ES-I3 (cell line): ENCODE measurements around the gene MAPK4.

Source experiments
- H3K36me3 ChIP-seq: 2 replicates; pipeline ENCODE4 v1.6.1; 2013; ENCODE audit warnings: mild to moderate bottlenecking, low read length, control low read depth, moderate library complexity; ENCODE audit not compliant: insufficient read depth
- H3K4me1 ChIP-seq: 2 replicates; pipeline ENCODE4 v1.6.1; 2013; ENCODE audit warnings: mild to moderate bottlenecking, control low read depth, low read length; ENCODE audit not compliant: insufficient read depth
- H3K9ac ChIP-seq: 2 replicates; pipeline ENCODE4 v1.6.1; 2013; ENCODE audit warnings: low read depth, mild to moderate bottlenecking, low read length, moderate library complexity
- H3K9me3 ChIP-seq: 2 replicates; pipeline ENCODE4 v1.6.1; 2013; ENCODE audit warnings: mild to moderate bottlenecking, low read length, moderate library complexity; ENCODE audit not compliant: control insufficient read depth, insufficient read depth

MAPK4 gene

DNA sequence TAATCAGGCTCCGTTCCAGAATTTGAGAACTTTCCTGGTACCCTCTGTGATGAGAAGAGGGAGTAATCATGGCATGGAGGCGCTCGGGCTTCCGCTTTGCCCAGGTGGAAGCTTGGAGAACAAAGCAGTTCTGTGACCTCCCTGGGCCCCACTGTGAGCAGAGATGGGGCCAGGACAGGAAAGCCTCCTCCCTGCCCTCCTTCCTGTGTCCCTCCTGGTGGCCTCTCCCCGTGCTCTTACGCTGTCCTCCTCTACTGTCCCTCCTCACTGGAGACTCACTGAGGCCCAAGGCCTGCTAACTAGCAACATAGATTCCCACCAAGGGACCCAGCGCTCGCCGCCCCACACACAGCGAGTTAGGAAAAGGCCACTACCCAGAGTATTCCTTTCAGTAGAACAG is 119.8 kb downstream of the MAPK4 start:
- no peak overlapping the region for H3K9ac ChIP-seq
- H3K9me3 ChIP-seq, result no peaks in the 10 kb centered on the region
- peaks cover 8% of the 10 kb centered on the region; the same call in 1 of the 2 replicates for H3K4me1 ChIP-seq
- no peaks in the 10 kb centered on the region for H3K36me3 ChIP-seq

DNA sequence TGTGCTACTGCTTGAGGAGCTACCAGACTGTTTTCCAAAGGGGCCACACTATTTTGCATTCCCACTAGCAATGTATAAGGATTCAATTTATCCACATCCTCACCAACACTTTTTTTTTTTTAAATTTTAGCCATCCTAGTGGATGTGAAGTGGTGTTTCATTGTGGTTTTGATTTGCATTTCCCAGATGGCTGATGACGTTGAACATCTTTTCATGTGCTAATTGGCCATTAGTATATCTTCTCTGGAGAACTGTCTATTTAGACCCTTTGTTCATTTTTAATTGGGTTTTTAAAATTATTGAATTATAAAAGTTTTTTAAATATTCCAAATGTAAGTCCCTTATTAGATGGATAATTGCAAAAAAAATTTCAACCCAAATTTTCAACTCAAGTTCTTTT is 121.1 kb downstream of the MAPK4 start:
- Histone ChIP-seq H3K4me1 (peaks cover 8% of the 10 kb centered on the region; the same call in 1 of the 2 replicates), H3K9me3 (no peaks in the 10 kb centered on the region), H3K9ac (no peak overlapping the region), H3K36me3 (no peaks in the 10 kb centered on the region)

DNA sequence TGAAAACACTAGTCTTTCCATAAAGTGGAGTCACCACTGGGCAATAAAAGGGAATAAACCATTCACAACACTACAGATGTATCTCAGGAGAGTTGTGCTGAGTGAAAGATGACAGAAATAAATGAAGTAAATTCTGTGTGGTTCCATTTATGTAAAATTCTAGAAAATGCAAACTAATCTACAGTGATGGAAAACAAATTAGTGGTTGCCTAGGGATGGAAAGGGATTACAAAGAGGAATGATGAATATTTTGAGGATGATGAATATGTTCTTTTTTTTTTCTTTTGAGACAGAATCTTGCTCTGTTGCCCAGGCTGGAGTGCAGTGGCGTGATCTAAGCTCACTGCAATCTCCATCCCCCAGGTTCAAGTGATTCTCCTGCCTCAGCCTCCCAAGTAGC is 123.0 kb downstream of the MAPK4 start:
- no peaks in the 10 kb centered on the region for H3K36me3 ChIP-seq
- H3K4me1 ChIP-seq, result peaks cover 8% of the 10 kb centered on the region; the same call in 1 of the 2 replicates
- H3K9ac ChIP-seq, result no peak overlapping the region
- no peaks in the 10 kb centered on the region for H3K9me3 ChIP-seq

DNA sequence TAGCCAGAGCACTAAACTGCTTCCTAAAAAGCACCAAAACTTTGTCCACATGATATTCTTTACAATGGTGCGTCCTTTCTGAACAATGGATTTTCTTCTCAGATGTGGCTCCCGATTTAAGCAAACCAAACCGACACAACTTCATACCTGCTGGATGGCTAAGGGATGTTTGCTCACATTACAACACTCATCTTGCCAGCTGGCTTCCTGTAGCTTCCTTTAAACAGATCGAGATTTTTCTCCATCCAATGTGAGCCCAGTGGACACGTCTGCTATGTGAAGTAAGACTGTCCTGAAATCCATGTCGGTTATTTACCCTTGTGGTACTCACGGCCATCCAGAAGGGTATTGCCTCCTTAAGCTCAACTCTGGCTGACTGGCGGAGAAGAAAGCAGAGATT is 126.5 kb downstream of the MAPK4 start:
- Histone ChIP-seq H3K9ac (no peak overlapping the region), H3K36me3 (no peaks in the 10 kb centered on the region), H3K9me3 (no peaks in the 10 kb centered on the region), H3K4me1 (no peaks in the 10 kb centered on the region)

DNA sequence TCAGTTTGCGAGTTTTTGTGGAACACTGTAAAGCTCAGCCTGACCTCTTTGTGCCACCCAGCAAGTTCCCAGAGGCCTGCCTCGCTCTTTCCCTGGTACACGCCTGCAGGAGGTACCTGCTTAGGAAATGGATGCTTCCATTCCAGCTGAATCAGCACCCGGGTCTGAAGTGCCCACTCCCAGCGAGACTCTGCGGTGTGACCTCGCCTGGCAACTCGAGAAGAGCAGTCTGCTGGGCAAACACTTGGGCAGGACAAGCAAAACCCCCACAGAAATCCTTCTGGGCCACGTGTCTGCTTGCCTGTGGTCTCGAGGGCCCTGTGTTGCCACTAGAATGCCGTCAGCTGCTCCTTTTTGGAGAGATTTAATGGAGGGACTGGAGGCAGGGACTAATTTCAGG is 127.6 kb downstream of the MAPK4 start:
- H3K36me3 ChIP-seq, result no peaks in the 10 kb centered on the region
- H3K9ac ChIP-seq, result no peak overlapping the region
- no peaks in the 10 kb centered on the region for H3K4me1 ChIP-seq
- no peaks in the 10 kb centered on the region for H3K9me3 ChIP-seq

DNA sequence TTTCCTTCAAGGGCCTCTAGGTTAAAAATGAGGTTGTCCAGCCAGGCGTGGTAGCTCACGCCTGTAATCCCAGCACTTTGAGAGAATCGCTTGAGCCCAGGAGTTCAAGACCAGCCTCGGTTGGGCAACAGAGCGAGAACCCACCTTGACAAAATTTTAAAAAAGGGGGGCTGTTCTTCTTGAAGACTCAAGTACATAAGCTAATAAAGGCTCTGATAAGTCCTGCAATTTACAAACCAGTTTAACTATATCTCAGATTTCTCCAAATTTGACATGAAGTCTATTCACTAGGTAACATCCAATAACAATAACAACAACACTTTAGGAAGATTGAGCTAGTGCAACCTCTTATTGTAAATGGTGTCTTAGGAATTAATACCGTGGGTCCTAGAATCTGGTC is 129.7 kb downstream of the MAPK4 start:
- Histone ChIP-seq H3K9ac (no peak overlapping the region), H3K9me3 (no peaks in the 10 kb centered on the region), H3K36me3 (no peaks in the 10 kb centered on the region), H3K4me1 (no peaks in the 10 kb centered on the region)

DNA sequence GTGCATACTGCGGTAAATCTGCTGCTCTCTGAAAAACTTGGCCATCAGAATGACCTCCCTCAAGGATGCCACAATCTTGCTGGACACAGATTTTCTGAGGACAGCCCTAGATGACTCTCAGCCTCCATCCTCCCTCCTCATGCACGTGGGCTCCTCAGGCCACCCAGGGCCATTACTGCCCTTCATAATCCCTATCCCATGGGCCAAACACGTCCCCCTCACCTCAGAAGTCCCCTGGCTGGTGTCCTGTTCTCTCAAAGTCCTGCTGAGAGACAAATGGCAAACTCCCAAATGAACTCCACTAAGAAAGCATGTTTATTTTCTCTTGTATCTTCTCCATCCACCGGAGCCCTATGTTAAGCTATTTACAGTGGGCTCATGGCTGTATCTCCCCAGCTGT is 134.3 kb downstream of the MAPK4 start:
- Histone ChIP-seq H3K9me3 (no peaks in the 10 kb centered on the region), H3K9ac (no peak overlapping the region), H3K4me1 (peaks cover 9% of the 10 kb centered on the region; the same call in 1 of the 2 replicates), H3K36me3 (no peaks in the 10 kb centered on the region)

DNA sequence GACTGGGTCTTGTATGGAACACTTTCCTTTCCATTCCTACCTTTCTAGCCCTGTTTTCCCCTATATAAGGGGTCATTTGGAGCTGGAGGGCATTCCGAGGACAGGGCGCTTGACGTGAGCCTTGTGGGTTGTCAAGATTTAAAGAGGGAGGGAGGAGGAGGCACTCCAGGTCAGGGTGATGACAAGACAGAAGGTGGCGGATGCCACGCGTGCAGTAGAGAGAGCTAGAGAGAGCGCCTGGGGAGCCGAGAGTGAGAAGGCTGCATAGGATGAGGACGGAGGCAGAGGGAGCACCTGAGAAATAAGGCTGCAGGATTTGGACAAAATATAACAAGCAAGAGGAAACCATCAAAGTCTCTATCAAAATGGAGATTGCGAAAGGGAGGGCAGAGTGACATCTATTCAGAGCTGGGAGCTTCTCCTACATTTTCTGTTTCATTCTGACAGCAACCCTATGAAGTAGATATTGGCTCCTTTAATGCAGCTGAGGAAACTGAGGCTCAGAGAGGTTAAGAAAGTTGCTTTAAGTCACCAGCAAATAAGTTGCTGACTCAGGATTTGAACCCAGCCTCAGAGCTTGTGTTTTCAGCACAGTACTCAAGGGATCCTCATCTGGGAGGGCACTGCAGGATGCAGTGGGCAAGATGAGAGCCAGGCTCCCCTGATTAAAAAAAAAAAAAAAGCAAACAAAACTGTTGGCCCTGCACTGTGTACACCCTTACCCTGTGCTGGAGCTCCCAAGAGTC is 135.7 kb downstream of the MAPK4 start:
- Histone ChIP-seq H3K36me3 (no peaks in the 10 kb centered on the region), H3K9me3 (no peaks in the 10 kb centered on the region), H3K9ac (no peak overlapping the region), H3K4me1 (peaks cover 16% of the 10 kb centered on the region; the same call in 1 of the 2 replicates)

DNA sequence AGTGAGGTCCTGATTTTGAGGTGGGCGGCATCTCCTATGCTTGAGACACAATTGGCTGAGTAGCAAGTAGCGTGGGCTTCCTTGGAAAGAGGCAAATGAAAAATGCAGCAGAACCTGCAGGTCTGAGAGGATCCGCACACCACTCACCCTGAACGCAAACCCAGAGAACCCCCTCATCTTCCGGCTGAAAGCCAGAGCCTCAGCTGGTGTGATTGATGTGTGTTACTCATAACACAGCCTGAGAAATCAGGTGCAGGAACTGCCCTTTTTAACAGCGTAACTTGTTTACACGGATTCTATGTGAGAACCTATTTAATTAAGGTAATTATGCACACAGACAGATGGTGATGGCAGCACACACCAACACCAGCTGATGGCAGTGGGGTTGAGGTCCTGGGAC is 136.5 kb downstream of the MAPK4 start:
- Histone ChIP-seq H3K9me3 (no peaks in the 10 kb centered on the region), H3K36me3 (no peaks in the 10 kb centered on the region), H3K4me1 (peaks cover 23% of the 10 kb centered on the region; the same call in 1 of the 2 replicates), H3K9ac (no peak overlapping the region)

DNA sequence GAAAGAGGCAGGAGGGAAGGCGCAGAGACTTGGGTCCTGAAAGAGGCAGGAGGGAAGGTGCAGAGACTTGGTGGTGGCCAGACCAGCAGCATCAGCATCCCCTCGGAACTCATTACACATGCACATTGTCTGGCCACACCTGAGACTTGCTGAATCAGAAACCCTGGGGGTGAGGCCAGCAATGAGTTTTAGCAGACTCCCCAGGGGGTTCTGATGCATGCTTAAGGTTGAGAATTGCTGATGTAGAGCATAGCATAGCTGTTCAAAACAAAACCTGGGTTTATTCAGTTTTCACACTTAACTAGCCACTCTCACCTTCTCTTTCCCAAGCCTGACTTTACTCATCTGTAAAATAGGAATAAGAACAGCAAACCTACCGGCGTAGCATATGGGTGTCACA is 137.0 kb downstream of the MAPK4 start:
- Histone ChIP-seq H3K4me1 (peaks cover 23% of the 10 kb centered on the region; the same call in 1 of the 2 replicates), H3K36me3 (no peaks in the 10 kb centered on the region), H3K9me3 (no peaks in the 10 kb centered on the region), H3K9ac (no peak overlapping the region)

DNA sequence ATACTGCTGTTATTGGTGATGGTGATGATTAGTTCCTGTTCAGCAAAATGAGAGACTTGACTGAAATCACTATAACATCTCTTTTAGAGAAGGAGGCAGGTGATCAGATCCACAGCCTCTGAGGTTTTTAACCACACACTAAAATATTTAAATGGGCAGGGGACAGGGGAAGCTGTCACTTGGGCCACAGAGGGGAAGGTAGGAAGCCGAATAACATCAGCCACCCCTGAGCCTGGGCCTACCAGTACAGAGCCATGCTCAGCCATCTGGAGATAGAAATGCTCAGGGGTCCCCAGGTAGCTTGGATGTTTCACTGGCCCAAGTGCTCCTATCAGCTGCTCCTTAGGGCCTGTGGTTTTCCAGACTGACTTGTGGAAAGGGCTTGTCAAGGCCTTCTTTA is 137.6 kb downstream of the MAPK4 start:
- H3K36me3 ChIP-seq, result no peaks in the 10 kb centered on the region
- H3K9ac ChIP-seq, result no peak overlapping the region
- H3K4me1 ChIP-seq, result peaks cover 23% of the 10 kb centered on the region; the same call in 1 of the 2 replicates
- no peaks in the 10 kb centered on the region for H3K9me3 ChIP-seq

DNA sequence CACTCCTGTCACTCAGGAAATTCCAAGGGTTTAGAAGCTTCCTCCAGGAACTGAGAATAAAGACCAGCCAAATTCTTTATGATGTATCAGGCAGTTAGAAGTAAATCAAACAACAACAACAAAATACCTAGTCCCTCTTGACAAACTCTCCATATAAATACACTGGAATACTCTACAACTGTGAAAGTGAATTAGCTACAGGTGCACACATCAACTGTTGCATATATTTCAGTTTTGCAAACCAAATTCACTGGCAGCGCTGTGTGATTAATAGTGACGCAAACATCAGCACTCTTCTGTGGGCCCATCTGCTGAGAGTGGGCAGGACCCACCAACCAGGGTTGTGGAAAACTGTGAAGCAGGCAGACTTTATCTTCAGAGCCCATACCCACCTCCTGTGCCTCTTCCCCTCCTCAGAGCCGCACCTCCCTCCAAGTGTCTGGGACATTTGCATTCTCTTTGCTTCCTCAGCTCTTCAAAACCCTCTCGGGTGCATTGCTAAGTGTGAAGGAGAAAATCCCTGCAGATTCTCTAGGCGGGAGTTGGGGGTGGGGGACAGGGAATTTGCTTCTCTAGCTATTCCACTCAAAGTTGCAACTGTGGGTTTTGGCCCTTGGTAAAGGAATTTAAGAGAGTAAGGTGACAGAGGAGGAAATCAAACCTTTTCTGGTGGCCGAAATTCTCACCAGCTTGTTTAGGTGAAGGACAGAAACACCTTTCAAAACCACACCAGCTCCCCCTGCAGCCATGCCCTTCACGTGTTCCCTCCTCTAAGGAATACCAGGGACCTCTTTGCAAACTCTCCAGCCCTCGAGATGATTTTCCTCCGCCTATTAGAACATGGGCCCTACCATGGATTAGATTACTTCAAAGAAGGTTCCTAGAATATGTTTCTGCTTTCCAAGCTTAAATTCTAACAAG is 140.6 kb downstream of the MAPK4 start:
- Histone ChIP-seq H3K9ac (no peak overlapping the region), H3K9me3 (no peaks in the 10 kb centered on the region), H3K36me3 (no peaks in the 10 kb centered on the region), H3K4me1 (peaks cover 23% of the 10 kb centered on the region)

DNA sequence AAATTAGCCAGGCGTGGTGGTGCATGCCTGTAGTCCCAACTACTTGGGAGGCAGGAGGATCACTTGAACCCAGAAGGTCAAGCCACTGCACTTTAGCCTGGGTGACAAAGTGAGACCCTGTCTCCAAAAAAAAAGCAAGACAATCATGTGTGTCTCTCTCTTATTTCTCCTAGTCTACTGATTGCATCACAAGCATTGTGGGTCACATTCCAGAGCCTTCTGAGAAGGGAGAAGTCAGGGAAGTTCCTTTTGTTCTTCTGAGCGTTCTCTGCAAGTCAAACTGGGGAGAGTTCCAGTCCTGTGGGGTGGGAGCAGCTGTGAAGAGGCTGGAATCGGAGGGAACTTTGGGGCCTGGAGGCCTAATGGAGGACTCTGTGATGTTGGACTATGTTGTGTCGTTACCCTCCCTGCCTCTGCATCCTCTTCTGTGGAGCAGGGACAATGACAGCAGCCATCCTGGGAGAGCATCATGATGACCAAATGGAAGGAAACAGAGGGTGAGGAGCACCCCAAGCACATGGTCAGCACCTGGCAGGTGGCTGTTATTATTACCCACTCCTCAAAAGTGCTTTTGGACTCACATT is 144.6 kb downstream of the MAPK4 start:
- Histone ChIP-seq H3K4me1 (peaks cover 31% of the 10 kb centered on the region), H3K9ac (no peak overlapping the region), H3K9me3 (no peaks in the 10 kb centered on the region), H3K36me3 (no peaks in the 10 kb centered on the region)

DNA sequence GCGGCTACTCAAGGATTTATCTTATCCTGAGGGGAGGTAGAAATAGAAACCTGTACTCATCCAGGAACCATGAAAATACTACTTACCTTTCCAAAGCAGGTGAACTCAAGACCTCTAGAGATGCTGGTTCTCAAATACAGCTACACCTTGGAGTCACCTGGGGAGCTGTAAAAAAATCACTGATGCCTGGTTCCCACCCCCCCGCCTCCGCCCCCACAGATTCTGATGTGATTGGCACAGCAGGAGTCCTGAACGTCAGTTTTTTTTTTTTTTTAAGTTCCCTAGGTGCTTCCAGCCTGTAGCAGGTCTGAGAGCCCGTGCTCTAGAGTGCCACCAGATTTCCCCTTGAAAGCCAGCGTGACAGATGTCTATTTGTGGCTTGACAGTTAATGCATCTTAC is 146.3 kb downstream of the MAPK4 start:
- H3K4me1 ChIP-seq, result peaks cover 21% of the 10 kb centered on the region
- no peak overlapping the region for H3K9ac ChIP-seq
- H3K9me3 ChIP-seq, result no peaks in the 10 kb centered on the region
- no peaks in the 10 kb centered on the region for H3K36me3 ChIP-seq
